T-cell (primary cell): ENCODE measurements around the gene ODAD2. TPM values are rescaled to one million over a fixed set of nuclear protein-coding genes. Genes with fewer than 3 reads are reported as not detected.

Experiments
- ATAC-seq, 4 experiments: fragments of 200-7000 bp in 3 of 4; fragments of 150-1000 bp in 1 of 4; cut with Tn5 transposase; replicated peaks in 1 of 4; 1 replicate in 3 of 4; 2 replicates in 1 of 4; pipeline ENCODE4 v1.10.0; 2021; ENCODE audit warnings: moderate library complexity in 3 of 4, mild to moderate bottlenecking in 2 of 4, moderate number of reproducible peaks in 1 of 4
- CTCF ChIA-PET, 2 donors: fragments of 300-600 bp; sonication (Branson Sonifier 250); formaldehyde crosslinking; loops; one replicate each; lab custom pipeline; 2022; ENCODE audit warnings: antibody characterized with exemption in 2 of 2; lab: Charles Lee
- POLR2A ChIA-PET, 2 donors: fragments of 300-600 bp; sonication (Branson Sonifier 250); formaldehyde crosslinking; loops; one replicate each; lab custom pipeline; 2022; ENCODE audit warnings: antibody characterized with exemption in 2 of 2; lab: Charles Lee
- DNase-seq, 35 experiments: peaks; one replicate each; pipeline versions ENCODE4 v3.0.0 to v3.0.0-alpha.2; 2013 to 2023
- H3K27ac ChIP-seq: one replicate; pipeline ENCODE4 v1.5.1; 2013; ENCODE audit warnings: low read length
- H3K27me3 ChIP-seq, 2 experiments: replicated peaks in 1 of 2; 1 replicate in 1 of 2; 2 replicates in 1 of 2; pipeline versions ENCODE4 v1.6.1 to v1.7.0; 2013; ENCODE audit warnings: low read length in 1 of 2, mixed read lengths in 1 of 2; ENCODE audit not compliant: control insufficient read depth in 2 of 2, insufficient read depth in 2 of 2; ENCODE audit errors: extremely low read depth in 1 of 2
- H3K36me3 ChIP-seq, 2 donors: 1 replicate in 1 of 2; 2 replicates in 1 of 2; pipeline versions ENCODE4 v1.6.1 to v1.7.0; 2013; ENCODE audit warnings: low read length in 1 of 2; ENCODE audit not compliant: control insufficient read depth in 2 of 2, insufficient read depth in 1 of 2; ENCODE audit errors: extremely low read depth in 1 of 2
- H3K4me1 ChIP-seq, 2 experiments: 1 replicate in 1 of 2; 2 replicates in 1 of 2; pipeline versions ENCODE4 v1.6.1 to v1.7.0; 2013; ENCODE audit warnings: low read length in 2 of 2, mixed read lengths in 1 of 2; ENCODE audit not compliant: insufficient read depth in 2 of 2, control insufficient read depth in 1 of 2; ENCODE audit errors: extremely low read depth in 1 of 2
- H3K4me3 ChIP-seq, 2 donors: 1 replicate in 1 of 2; 2 replicates in 1 of 2; pipeline versions ENCODE4 v1.5.1 to v1.7.0; 2013; ENCODE audit warnings: mild to moderate bottlenecking in 2 of 2, low read length in 1 of 2, moderate library complexity in 1 of 2; ENCODE audit not compliant: control insufficient read depth in 1 of 2; ENCODE audit errors: extremely low read depth in 1 of 2
- H3K9me3 ChIP-seq: 2 replicates; pipeline ENCODE4 v1.7.0; 2013
- H3K27ac Mint-ChIP-seq, 2 donors: one replicate each; pipeline ENCODE4 v1.8.0; 2020 to 2021; ENCODE audit warnings: mild to moderate bottlenecking in 2 of 2, mixed read lengths in 2 of 2
- H3K27me3 Mint-ChIP-seq, 2 donors: one replicate each; pipeline ENCODE4 v1.8.0; 2021 to 2022; ENCODE audit warnings: mixed read lengths in 2 of 2
- H3K36me3 Mint-ChIP-seq: one replicate; pipeline ENCODE4 v1.8.0; 2021; ENCODE audit warnings: mixed read lengths
- H3K4me1 Mint-ChIP-seq, 3 donors: one replicate each; pipeline ENCODE4 v1.8.0; 2020 to 2022; ENCODE audit warnings: mixed read lengths in 3 of 3, mild to moderate bottlenecking in 1 of 3
- H3K4me3 Mint-ChIP-seq, 3 donors: one replicate each; pipeline ENCODE4 v1.8.0; 2020 to 2022; ENCODE audit warnings: mild to moderate bottlenecking in 3 of 3, mixed read lengths in 3 of 3, moderate library complexity in 3 of 3
- H3K9me3 Mint-ChIP-seq, 3 donors: one replicate each; pipeline ENCODE4 v1.8.0; 2020 to 2022; ENCODE audit warnings: mixed read lengths in 3 of 3
- WGBS: methylation state at CpG from one replicate; pipeline ENCODE4 v1.1.5; 2013; ENCODE audit warnings: missing lambda C conversion rate; ENCODE audit not compliant: insufficient coverage; 5-methylcytosine and 5-hydroxymethylcytosine counted together
- total RNA-seq, 35 experiments: library from RNA in 6 of 35; stranded (reverse) in 6 of 35; fragments of 120-200 nt in 1 of 35; gene quantifications; one replicate each; pipeline versions ENCODE4 v1.2.1 to v1.2.4 and lab custom pipeline; 2013 to 2026

Gene ODAD2
- total RNA-seq, 5 donors from 2014 or later (not counting 1 experiment from before 2014, with no cell fraction given): 0.20 to 0.33 TPM; not detected in 3

GRCh38 chr10:27815261-27815660 lies 183.6 kb downstream of the ODAD2 start:
- Mint-ChIP-seq H3K27ac (no peak overlapping the region), H3K36me3 (no peaks in the 10 kb centered on the region), H3K9me3 (no peaks in the 10 kb centered on the region), H3K4me1 (no peaks in the 10 kb centered on the region), H3K4me3 (no peak overlapping the region), H3K27me3 (peaks cover 3 to 4% of the 10 kb centered on the region in 2 donors)
- H3K27ac ChIP-seq: no peak overlapping the region
- ATAC-seq (no peak), DNase-seq (no peak)
- 71% methylated on average over 3 of the region's 3 CpGs for WGBS
- no peaks in the 10 kb centered on the region for H3K27me3 ChIP-seq
- H3K9me3 ChIP-seq: no peaks in the 10 kb centered on the region
- no peaks in the 10 kb centered on the region for H3K4me1 ChIP-seq
- POLR2A ChIA-PET: no interaction called here
- H3K36me3 ChIP-seq: no peaks in the 10 kb centered on the region
- CTCF ChIA-PET: no interaction called here
- no peak overlapping the region for H3K4me3 ChIP-seq

GRCh38 chr10:27805180-27805579 lies 193.7 kb downstream of the ODAD2 start:
- Mint-ChIP-seq H3K27me3 (peaks cover 14 to 20% of the 10 kb centered on the region in 2 donors), H3K4me1 (no peaks in the 10 kb centered on the region), H3K27ac (no peak overlapping the region), H3K36me3 (no peaks in the 10 kb centered on the region), H3K9me3 (no peaks in the 10 kb centered on the region), H3K4me3 (no peak overlapping the region)
- H3K27me3 ChIP-seq: peaks cover 0 to 10% of the 10 kb centered on the region in 2 experiments
- no peaks in the 10 kb centered on the region for H3K4me1 ChIP-seq
- H3K4me3 ChIP-seq: no peak overlapping the region
- H3K27ac ChIP-seq: no peak overlapping the region
- no peaks in the 10 kb centered on the region for H3K36me3 ChIP-seq
- POLR2A ChIA-PET: no interaction called here
- CTCF ChIA-PET: no interaction called here
- no peak for ATAC-seq
- DNase-seq: no peak
- 86% methylated on average over 2 of the region's 4 CpGs for WGBS
- no peaks in the 10 kb centered on the region for H3K9me3 ChIP-seq

GRCh38 chr10:27804136-27804535 lies 194.7 kb downstream of the ODAD2 start:
- ChIA-PET POLR2A (no interaction called here), CTCF (no interaction called here)
- Histone ChIP-seq H3K27ac (no peak overlapping the region), H3K36me3 (no peaks in the 10 kb centered on the region), H3K4me1 (no peaks in the 10 kb centered on the region), H3K27me3 (peaks cover 0 to 10% of the 10 kb centered on the region in 2 experiments), H3K4me3 (no peak overlapping the region), H3K9me3 (no peaks in the 10 kb centered on the region)
- Mint-ChIP-seq H3K27ac (no peak overlapping the region), H3K4me1 (no peaks in the 10 kb centered on the region), H3K9me3 (no peaks in the 10 kb centered on the region), H3K36me3 (no peaks in the 10 kb centered on the region), H3K27me3 (peaks cover 14 to 26% of the 10 kb centered on the region in 2 donors), H3K4me3 (no peak overlapping the region)
- WGBS: 70% methylated on average over 2 of the region's 7 CpGs
- DNase-seq: no peak
- ATAC-seq: no peak

GRCh38 chr10:27801171-27801785 lies 197.6 kb downstream of the ODAD2 start:
- no peak overlapping the region for H3K4me3 ChIP-seq
- H3K4me1 ChIP-seq: no peaks in the 10 kb centered on the region
- H3K27ac Mint-ChIP-seq: no peak overlapping the region
- H3K9me3 Mint-ChIP-seq: no peaks in the 10 kb centered on the region
- no peaks in the 10 kb centered on the region for H3K36me3 Mint-ChIP-seq
- CTCF ChIA-PET: no interaction called here
- POLR2A ChIA-PET: no interaction called here
- H3K27ac ChIP-seq: no peak overlapping the region
- H3K4me3 Mint-ChIP-seq: no peak overlapping the region
- H3K27me3 Mint-ChIP-seq: peaks cover 17 to 30% of the 10 kb centered on the region in 2 donors
- no peaks in the 10 kb centered on the region for H3K4me1 Mint-ChIP-seq
- DNase-seq (no peak), ATAC-seq (no peak)
- peaks cover 0 to 10% of the 10 kb centered on the region in 2 experiments for H3K27me3 ChIP-seq
- no peaks in the 10 kb centered on the region for H3K9me3 ChIP-seq
- no peaks in the 10 kb centered on the region for H3K36me3 ChIP-seq
- 75% methylated on average over 1 of the region's 3 CpGs for whole genome bisulfite sequencing

GRCh38 chr10:27799046-27799445 lies 199.8 kb downstream of the ODAD2 start:
- no peak overlapping the region for H3K4me3 Mint-ChIP-seq
- ChIA-PET POLR2A (no interaction called here), CTCF (no interaction called here)
- no peaks in the 10 kb centered on the region for H3K36me3 ChIP-seq
- H3K27me3 Mint-ChIP-seq: peaks cover 17 to 24% of the 10 kb centered on the region in 2 donors
- peaks cover 0 to 5% of the 10 kb centered on the region in 2 experiments for H3K27me3 ChIP-seq
- H3K9me3 ChIP-seq: no peaks in the 10 kb centered on the region
- no peaks in the 10 kb centered on the region for H3K4me1 ChIP-seq
- no peaks in the 10 kb centered on the region for H3K9me3 Mint-ChIP-seq
- no peak overlapping the region for H3K27ac Mint-ChIP-seq
- no peak overlapping the region for H3K27ac ChIP-seq
- WGBS: no CpG with 5 or more reads among the region's 3 CpGs
- H3K36me3 Mint-ChIP-seq: no peaks in the 10 kb centered on the region
- no peak overlapping the region for H3K4me3 ChIP-seq
- H3K4me1 Mint-ChIP-seq: no peaks in the 10 kb centered on the region
- ATAC-seq (no peak), DNase-seq (no peak)

- Mint-ChIP-seq H3K27ac (no peak overlapping the region), H3K36me3 (no peaks in the 10 kb centered on the region), H3K27me3 (peaks cover 13 to 31% of the 10 kb centered on the region in 2 donors), H3K4me1 (no peaks in the 10 kb centered on the region), H3K9me3 (no peaks in the 10 kb centered on the region), H3K4me3 (no peak overlapping the region)
- no peak for ATAC-seq
- Histone ChIP-seq H3K4me3 (no peak overlapping the region), H3K36me3 (no peaks in the 10 kb centered on the region), H3K9me3 (no peaks in the 10 kb centered on the region), H3K27ac (no peak overlapping the region), H3K27me3 (no peaks in the 10 kb centered on the region), H3K4me1 (no peaks in the 10 kb centered on the region)
- ChIA-PET POLR2A (no interaction called here), CTCF (interaction anchor here in 1 of 2 donors (1.2 kb wide), 1 partner anchor 55 kb away, joined by 3 read pairs; no protein-coding TSS in a partner anchor)
- no peak for DNase-seq
- no CpG with 5 or more reads among the region's 1 CpG for WGBS
Measured at GRCh38 chr10:27794157-27794556, 204.7 kb downstream of the ODAD2 start.
